ENCODE results near the gene KRT75. TPM values are rescaled to one million over a fixed set of nuclear protein-coding genes. Genes with fewer than 3 reads are reported as not detected.
"Not testable (repeated sequence)": the region's sequence is repeated elsewhere in the genome, so short reads cannot be mapped to it uniquely, and the experiment has no call there.

Gene KRT75
- total RNA-seq, 1 donor from 2014 or later: not detected

DNA sequence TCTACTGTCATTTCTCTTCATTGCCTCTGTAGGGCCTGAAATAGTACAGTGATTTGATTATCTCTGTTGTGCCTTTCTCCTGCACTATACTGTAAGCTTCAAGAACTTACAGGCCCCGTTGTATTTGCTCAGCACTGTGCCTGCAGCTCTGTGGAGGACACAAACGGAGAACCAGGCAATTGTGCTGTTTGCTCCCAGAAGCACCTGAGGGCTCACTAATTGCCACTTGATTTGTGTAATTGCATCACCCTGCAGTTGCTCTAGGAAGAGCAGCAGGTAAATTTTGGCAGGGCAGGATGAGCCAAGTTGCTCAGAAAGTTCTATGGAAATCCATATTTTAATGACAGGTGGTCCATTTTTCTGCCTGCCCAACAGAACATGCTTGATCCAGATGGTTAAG lies 16.4 kb downstream of the KRT75 start:
- no peak for DNase-seq
- no peaks in the 10 kb centered on the region for H3K4me1 Mint-ChIP-seq
- no peak overlapping the region for H3K27ac Mint-ChIP-seq
- intact Hi-C loops (cut with micrococcal nuclease): no loop called here
- no peaks in the 10 kb centered on the region for H3K27me3 Mint-ChIP-seq
- H3K9me3 Mint-ChIP-seq: no peaks in the 10 kb centered on the region
- H3K4me3 Mint-ChIP-seq: no peak overlapping the region
- no peaks in the 10 kb centered on the region for H3K36me3 Mint-ChIP-seq (ENCODE audit: low read depth)

GRCh38 chr12:52416795-52417194 lies 17.4 kb downstream of the KRT75 start:
- intact Hi-C loops (cut with micrococcal nuclease): no loop called here
- Mint-ChIP-seq H3K27ac (no peak overlapping the region), H3K4me1 (no peaks in the 10 kb centered on the region), H3K9me3 (no peaks in the 10 kb centered on the region), H3K36me3 (ENCODE audit: low read depth) (no peaks in the 10 kb centered on the region), H3K4me3 (no peak overlapping the region), H3K27me3 (no peaks in the 10 kb centered on the region)
- no peak for DNase-seq

DNA sequence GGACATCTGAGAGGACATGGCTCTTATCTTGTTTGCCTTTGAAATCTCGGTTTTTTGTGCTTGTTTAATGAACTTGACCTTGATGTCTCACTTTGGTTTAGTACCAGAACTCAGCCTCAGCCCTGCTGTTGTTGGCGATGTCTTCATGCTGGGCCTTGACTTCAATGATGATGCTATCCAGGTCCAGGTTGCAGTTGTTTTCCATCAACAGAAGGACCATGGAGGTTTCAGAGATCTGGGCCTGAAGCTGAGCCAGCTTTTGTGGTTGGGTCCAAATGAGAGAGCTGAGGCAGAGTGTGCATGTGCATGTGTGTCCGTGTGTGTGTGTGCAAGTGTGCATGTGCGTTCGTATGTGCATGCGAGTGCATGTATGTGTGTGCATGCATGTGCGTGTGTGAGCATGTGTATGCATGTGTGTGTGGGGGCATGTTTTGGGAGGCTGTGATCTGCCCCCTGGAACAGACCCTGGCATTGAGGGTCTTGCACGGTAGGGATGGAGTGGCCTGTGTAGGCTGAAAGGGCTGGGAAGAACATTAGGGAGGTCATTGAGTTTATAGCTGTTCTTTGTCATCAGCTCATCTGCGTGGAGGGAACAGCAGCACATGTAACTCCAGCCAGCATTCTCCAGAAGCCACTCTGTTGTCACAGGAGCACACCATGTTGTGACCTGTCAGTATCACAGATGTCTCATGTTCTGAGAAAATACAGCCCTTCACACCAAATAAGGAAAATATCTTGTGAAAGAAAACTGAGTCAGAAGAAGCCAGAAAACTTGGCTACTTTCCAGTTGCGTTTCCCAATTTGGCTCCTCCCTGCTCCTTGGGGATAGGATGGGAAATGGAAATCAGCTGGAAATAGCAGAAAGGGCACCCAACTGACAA lies 18.1 kb downstream of the KRT75 start:
- no peak overlapping the region for H3K27ac Mint-ChIP-seq
- H3K4me1 Mint-ChIP-seq: no peaks in the 10 kb centered on the region
- H3K36me3 Mint-ChIP-seq (ENCODE audit: low read depth): no peaks in the 10 kb centered on the region
- DNase-seq: no peak
- intact Hi-C loops (cut with micrococcal nuclease): no loop called here
- no peaks in the 10 kb centered on the region for H3K9me3 Mint-ChIP-seq
- H3K4me3 Mint-ChIP-seq: no peak overlapping the region
- no peaks in the 10 kb centered on the region for H3K27me3 Mint-ChIP-seq

DNA sequence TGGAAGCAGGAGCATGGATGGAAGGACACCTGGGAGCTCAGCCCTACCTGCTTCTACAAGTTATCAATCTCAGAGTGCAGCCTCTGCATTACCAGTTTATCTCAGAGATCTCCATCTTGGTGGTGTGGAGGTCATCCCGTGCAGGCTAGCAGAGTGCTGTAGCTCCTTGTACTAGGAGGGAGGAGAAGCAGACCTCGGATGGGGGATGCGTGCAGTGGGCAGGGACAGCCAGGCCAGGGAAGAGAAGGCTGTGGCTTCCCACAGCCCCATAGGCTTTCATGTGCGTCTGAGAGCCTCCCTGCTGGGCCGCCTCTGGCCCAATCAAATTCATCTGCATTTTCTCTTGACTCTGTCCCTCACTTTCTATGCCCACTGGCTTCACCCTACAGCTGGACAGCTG lies 19.2 kb downstream of the KRT75 start:
- intact Hi-C loops (cut with micrococcal nuclease): no loop called here
- no peaks in the 10 kb centered on the region for H3K36me3 Mint-ChIP-seq (ENCODE audit: low read depth)

GRCh38 chr12:52413782-52414345 lies 20.3 kb downstream of the KRT75 start:
- Mint-ChIP-seq H3K4me3 (no peak overlapping the region), H3K27me3 (no peaks in the 10 kb centered on the region), H3K9me3 (no peaks in the 10 kb centered on the region), H3K27ac (no peak overlapping the region), H3K4me1 (no peaks in the 10 kb centered on the region), H3K36me3 (ENCODE audit: low read depth) (no peaks in the 10 kb centered on the region)
- DNase-seq: no peak
- intact Hi-C loops (cut with micrococcal nuclease): no loop called here

More for the DNA sequence above, 19.2 kb downstream of the KRT75 start:
- Mint-ChIP-seq H3K4me3 (no peak overlapping the region), H3K4me1 (no peaks in the 10 kb centered on the region), H3K9me3 (no peaks in the 10 kb centered on the region), H3K27ac (no peak overlapping the region), H3K27me3 (no peaks in the 10 kb centered on the region)
- DNase-seq: no peak

GRCh38 chr12:52413202-52413601 lies 21.0 kb downstream of the KRT75 start:
- Mint-ChIP-seq H3K4me3 (no peak overlapping the region), H3K27me3 (no peaks in the 10 kb centered on the region), H3K27ac (no peak overlapping the region), H3K4me1 (no peaks in the 10 kb centered on the region), H3K9me3 (no peaks in the 10 kb centered on the region), H3K36me3 (ENCODE audit: low read depth) (no peaks in the 10 kb centered on the region)
- DNase-seq: no peak
- intact Hi-C loops (cut with micrococcal nuclease): no loop called here

- Mint-ChIP-seq H3K36me3 (ENCODE audit: low read depth) (no peaks in the 10 kb centered on the region), H3K27me3 (no peaks in the 10 kb centered on the region), H3K27ac (no peak overlapping the region), H3K9me3 (no peaks in the 10 kb centered on the region), H3K4me3 (no peak overlapping the region), H3K4me1 (no peaks in the 10 kb centered on the region)
- no peak for DNase-seq
- intact Hi-C loops (cut with micrococcal nuclease): no loop called here
Measured at GRCh38 chr12:52411815-52412214, 22.4 kb downstream of the KRT75 start.

DNA sequence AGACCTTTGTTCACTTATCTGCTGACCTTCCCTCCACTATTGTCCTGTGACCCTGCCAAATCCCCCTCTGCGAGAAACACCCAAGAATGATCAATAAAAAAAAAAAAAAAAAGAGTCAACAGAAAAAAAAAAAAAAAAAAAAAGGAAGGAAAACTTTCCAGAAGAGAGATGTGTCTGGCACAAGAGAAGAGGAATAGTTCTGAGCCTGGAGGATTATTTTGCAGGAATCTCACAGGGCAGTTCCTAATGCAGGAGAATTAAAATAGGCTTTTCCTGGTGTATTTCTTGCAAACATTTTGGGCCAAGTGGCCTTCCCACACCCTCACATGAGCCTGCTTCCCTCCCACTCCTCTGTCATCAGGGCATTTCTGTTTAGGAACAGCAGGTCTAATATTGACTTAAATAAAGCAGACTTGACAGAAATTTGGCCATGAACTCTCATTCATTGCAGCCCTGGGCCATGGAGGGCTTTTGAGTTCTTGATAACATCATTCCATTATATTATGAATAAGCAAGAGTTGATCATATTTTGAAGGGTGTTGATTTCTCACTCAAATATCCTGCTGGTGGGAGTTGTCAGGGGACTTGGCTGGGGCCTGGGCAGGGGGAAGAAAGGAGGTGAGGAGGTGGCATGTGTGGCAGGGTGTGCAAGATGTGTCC lies 23.5 kb downstream of the KRT75 start:
- H3K4me1 Mint-ChIP-seq; H3K9me3 Mint-ChIP-seq; H3K4me3 Mint-ChIP-seq; H3K27me3 Mint-ChIP-seq; H3K27ac Mint-ChIP-seq; intact Hi-C loops (cut with micrococcal nuclease); H3K36me3 Mint-ChIP-seq (ENCODE audit: low read depth); DNase-seq: not testable (repeated sequence)

- intact Hi-C loops (cut with micrococcal nuclease): no loop called here
- no peak for DNase-seq
- Mint-ChIP-seq H3K9me3 (no peaks in the 10 kb centered on the region), H3K36me3 (ENCODE audit: low read depth) (no peaks in the 10 kb centered on the region), H3K27ac (no peak overlapping the region), H3K4me3 (no peak overlapping the region), H3K4me1 (no peaks in the 10 kb centered on the region), H3K27me3 (peaks cover 4% of the 10 kb centered on the region)
Measured at GRCh38 chr12:52407918-52408317, 26.3 kb downstream of the KRT75 start.

GRCh38 chr12:52405922-52406385 lies 28.2 kb downstream of the KRT75 start, which contains the start of gene KRT82:
Gene KRT82 (minus strand): TSS chr12:52406335. CDS start chr12:52406277, 58 bp downstream.
- Mint-ChIP-seq H3K27me3 (peaks cover 4% of the 10 kb centered on the region), H3K27ac (no peak within 1 kb of the TSS), H3K4me3 (no peak within 1 kb of the TSS), H3K9me3 (no peaks in the 10 kb centered on the region), H3K36me3 (ENCODE audit: low read depth) (no peaks in the 10 kb centered on the region), H3K4me1 (no peaks in the 10 kb centered on the region)
- intact Hi-C loops (cut with micrococcal nuclease): no loop called here
- DNase-seq: no peak

GRCh38 chr12:52404951-52405350 lies 29.2 kb downstream of the KRT75 start:
- DNase-seq: no peak

DNA sequence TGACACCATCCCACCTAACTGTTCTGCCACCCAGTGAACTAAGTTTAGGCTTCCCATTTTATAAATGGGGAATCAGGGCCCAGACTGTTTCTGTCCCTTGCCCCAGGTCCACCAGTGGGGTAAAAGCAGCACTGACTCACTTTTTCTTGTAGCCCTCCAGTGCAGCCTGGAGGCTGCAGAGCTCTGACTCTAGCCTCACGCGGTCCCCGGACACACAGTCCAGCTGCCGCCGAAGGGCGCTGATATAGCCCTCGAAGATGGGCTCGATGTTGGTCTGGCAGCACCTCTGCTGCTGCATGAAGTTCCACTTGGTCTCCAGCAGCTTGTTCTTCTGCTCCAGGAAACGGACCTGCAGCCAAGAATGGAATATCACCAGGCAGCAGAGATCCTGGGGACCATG lies 30.6 kb downstream of the KRT75 start:
- H3K4me3 Mint-ChIP-seq: no peak overlapping the region
- DNase-seq: no peak
- no peaks in the 10 kb centered on the region for H3K9me3 Mint-ChIP-seq
- no peaks in the 10 kb centered on the region for H3K36me3 Mint-ChIP-seq (ENCODE audit: low read depth)
- peaks cover 4% of the 10 kb centered on the region for H3K27me3 Mint-ChIP-seq
- H3K4me1 Mint-ChIP-seq: no peaks in the 10 kb centered on the region
- no peak overlapping the region for H3K27ac Mint-ChIP-seq
- intact Hi-C loops (cut with micrococcal nuclease): no loop called here

More at GRCh38 chr12:52404951-52405350, 29.2 kb downstream of the KRT75 start:
- H3K4me1 Mint-ChIP-seq: no peaks in the 10 kb centered on the region
- intact Hi-C loops (cut with micrococcal nuclease): no loop called here
- H3K4me3 Mint-ChIP-seq: no peak overlapping the region
- no peaks in the 10 kb centered on the region for H3K36me3 Mint-ChIP-seq (ENCODE audit: low read depth)
- H3K27ac Mint-ChIP-seq: no peak overlapping the region
- no peaks in the 10 kb centered on the region for H3K9me3 Mint-ChIP-seq
- peaks cover 4% of the 10 kb centered on the region for H3K27me3 Mint-ChIP-seq

DNA sequence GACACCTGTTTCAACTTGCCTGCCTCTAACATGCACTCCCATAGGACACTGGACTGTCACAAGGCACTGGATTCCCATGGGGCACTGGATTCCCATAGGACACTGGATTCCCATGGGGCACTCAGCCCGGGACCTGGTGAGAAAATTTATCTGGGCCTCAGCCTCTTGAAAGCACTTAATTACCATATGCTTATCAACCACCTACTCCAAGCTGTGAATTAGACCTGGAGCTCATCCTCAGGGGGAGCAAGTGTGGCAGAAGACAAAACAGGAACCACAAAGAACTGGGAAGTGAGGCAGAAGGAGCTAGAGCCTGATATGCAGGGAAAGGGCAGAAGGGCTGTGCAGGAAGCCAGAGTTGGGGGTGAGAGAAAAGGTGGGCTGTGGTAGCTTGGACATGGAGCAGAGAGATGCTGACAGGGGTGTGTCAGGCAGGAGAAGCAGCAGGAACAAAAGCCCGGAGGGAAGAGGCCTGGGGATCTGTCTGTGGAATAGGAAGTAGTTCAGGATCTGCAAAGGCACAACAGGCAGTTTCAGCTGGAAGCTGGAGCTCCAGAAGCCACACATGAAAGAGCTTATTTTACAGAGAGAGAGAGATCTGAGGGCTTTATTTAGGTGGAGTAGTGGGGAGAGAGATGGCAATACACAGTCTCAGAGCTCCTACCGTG lies 31.2 kb downstream of the KRT75 start:
- intact Hi-C loops (cut with micrococcal nuclease): no loop called here
- DNase-seq: no peak
- Mint-ChIP-seq H3K36me3 (ENCODE audit: low read depth) (no peaks in the 10 kb centered on the region), H3K4me1 (no peaks in the 10 kb centered on the region), H3K4me3 (no peak overlapping the region), H3K27ac (no peak overlapping the region), H3K27me3 (peaks cover 4% of the 10 kb centered on the region), H3K9me3 (no peaks in the 10 kb centered on the region)

DNA sequence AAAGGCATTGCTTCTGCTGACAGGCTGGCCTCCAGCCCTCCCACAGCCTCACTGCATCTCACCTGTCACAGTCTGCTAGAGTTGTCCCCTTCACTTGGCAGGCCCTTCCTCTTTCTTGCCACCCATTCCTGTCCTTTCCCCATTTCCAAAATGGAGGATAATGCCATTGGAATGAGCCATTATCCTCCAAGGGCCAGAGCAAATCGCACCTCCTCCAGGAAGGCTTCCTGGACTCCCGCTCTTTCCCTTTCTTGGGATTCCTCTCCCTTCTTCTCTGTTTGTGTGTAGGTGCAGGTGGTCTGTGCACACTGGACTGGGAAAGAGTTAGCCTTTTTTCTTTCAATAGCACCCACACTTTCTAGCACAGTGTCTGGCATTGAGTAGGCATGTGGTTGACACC lies 31.8 kb downstream of the KRT75 start:
- intact Hi-C loops (cut with micrococcal nuclease): no loop called here
- Mint-ChIP-seq H3K36me3 (ENCODE audit: low read depth) (no peaks in the 10 kb centered on the region), H3K4me3 (no peak overlapping the region), H3K27ac (no peak overlapping the region), H3K4me1 (no peaks in the 10 kb centered on the region), H3K9me3 (no peaks in the 10 kb centered on the region), H3K27me3 (peaks cover 5% of the 10 kb centered on the region)
- DNase-seq: no peak
